Tibial nerve (tissue), 4 donors: ENCODE data around the gene SLC35G6.

ENCODE experiments used
- EP300 ChIP-seq, 2 donors: sonication (generic); formaldehyde crosslinking; IDR thresholded peaks; one replicate each; pipeline ENCODE4 v1.6.1; 2017; ENCODE audit warnings: antibody characterized with exemption in 2 of 2, mild to moderate bottlenecking in 1 of 2
- POLR2A ChIP-seq, 2 donors: fragments of 450-650 bp; IDR thresholded peaks; one replicate each; pipeline ENCODE4 v1.6.1; 2017; ENCODE audit warnings: antibody characterized with exemption in 2 of 2, mild to moderate bottlenecking in 2 of 2, moderate library complexity in 2 of 2
- TF ChIP-seq, protein P1 (sequence below), 5 experiments: fragments of 200-600 bp in 3 of 5; fragments of 450-650 bp in 2 of 5; sonication (generic) in 3 of 5; IDR thresholded peaks; one replicate each; pipeline ENCODE4 v1.5.1; 2016 to 2019; ENCODE audit warnings: antibody characterized with exemption in 5 of 5, mild to moderate bottlenecking in 3 of 5, moderate library complexity in 2 of 5

DNA sequence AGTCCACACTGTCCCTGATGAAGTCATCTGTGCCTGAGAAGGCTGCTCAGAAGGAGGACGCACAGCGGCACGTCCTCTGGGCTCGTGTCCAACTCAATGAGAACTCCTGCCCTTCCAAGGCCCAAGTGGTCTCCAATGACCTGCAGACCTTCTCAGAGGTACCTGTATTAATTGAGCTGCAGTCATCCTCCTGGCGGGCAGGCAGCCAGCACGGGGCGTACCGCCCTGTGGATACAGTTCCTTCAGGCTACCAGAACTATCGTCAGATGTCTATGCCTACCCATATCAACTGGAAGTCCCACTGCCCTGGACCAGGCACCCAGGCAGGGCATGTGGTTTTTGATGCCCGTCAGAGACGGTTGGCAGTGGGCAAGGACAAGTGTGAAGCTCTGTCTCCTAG, 49.0 kb upstream of the SLC35G6 start:
- TF ChIP-seq POLR2A (IDR thresholded peaks at IDR 0.05) (no peak), EP300 (IDR thresholded peaks at IDR 0.05) (no peak)
- TF ChIP-seq, protein P1, sequence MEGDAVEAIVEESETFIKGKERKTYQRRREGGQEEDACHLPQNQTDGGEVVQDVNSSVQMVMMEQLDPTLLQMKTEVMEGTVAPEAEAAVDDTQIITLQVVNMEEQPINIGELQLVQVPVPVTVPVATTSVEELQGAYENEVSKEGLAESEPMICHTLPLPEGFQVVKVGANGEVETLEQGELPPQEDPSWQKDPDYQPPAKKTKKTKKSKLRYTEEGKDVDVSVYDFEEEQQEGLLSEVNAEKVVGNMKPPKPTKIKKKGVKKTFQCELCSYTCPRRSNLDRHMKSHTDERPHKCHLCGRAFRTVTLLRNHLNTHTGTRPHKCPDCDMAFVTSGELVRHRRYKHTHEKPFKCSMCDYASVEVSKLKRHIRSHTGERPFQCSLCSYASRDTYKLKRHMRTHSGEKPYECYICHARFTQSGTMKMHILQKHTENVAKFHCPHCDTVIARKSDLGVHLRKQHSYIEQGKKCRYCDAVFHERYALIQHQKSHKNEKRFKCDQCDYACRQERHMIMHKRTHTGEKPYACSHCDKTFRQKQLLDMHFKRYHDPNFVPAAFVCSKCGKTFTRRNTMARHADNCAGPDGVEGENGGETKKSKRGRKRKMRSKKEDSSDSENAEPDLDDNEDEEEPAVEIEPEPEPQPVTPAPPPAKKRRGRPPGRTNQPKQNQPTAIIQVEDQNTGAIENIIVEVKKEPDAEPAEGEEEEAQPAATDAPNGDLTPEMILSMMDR (IDR thresholded peaks at IDR 0.05) = no peak
